RPMI7951 (cell line): ENCODE data around the gene LIPC. TPM values are rescaled to one million over a fixed set of nuclear protein-coding genes. Genes with fewer than 3 reads are reported as not detected.

Source experiments
- DNase-seq: peaks from one replicate; pipeline ENCODE4 v3.0.0-alpha.2; 2012; ENCODE audit warnings: low read depth
- total RNA-seq: library from RNA; depleted of rRNA; stranded (reverse); fragments of >200 nt; shearing (Covaris generic); gene quantifications from 2 replicates; pipeline ENCODE4 v1.2.3, GENCODE V29; 2014

The LIPC gene
- total RNA-seq, 1 experiment from 2014 or later = not detected

DNA sequence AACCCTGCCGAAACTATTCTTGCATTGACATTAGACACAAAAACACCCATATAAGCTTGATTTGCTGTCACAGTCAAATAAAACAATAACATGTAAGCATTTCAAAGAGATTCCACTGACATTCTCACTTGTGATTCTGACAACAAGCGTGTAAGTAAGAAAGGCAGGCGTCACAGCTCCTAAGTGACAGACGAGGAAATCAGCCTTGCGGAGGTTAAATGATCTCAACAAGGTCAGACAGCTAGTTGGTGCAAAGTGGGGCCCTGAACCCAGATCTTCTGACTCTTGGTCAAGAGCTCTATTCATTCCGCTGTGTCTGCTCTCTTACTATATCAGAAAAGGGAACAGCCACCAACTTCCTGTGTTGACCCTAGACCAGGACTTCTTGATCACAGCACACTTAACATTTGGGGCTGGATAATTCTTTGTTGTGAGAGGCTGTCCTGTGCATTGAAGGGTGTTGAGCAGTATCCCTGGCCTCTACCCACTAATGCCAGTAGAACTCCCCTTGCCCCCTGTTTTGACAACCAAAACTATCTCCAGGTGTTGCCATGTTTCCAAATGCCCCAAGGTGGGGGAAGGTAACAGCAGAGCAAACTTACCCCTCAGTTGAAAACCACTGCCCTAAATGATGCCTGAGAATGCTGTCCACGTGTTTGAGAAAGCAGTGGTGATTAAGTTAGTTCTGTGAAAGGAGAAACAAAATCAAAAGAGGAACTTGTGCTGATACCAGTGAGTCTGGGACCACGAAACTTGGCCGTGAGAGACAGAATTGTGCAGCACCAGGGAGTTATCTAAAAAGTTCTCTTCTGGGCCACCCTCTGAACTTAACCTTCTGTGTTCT, 86.1 kb downstream of the LIPC start:
- DNase-seq = no peak

- no peak for DNase-seq
Observed at GRCh38 chr15:58518626-58519025, 86.8 kb downstream of the LIPC start.

GRCh38 chr15:58519516-58519915, 87.7 kb downstream of the LIPC start:
- no peak for DNase-seq

GRCh38 chr15:58520464-58520863, 88.7 kb downstream of the LIPC start:
- no peak for DNase-seq

GRCh38 chr15:58520936-58521292, 89.1 kb downstream of the LIPC start:
- DNase-seq = no peak

DNA sequence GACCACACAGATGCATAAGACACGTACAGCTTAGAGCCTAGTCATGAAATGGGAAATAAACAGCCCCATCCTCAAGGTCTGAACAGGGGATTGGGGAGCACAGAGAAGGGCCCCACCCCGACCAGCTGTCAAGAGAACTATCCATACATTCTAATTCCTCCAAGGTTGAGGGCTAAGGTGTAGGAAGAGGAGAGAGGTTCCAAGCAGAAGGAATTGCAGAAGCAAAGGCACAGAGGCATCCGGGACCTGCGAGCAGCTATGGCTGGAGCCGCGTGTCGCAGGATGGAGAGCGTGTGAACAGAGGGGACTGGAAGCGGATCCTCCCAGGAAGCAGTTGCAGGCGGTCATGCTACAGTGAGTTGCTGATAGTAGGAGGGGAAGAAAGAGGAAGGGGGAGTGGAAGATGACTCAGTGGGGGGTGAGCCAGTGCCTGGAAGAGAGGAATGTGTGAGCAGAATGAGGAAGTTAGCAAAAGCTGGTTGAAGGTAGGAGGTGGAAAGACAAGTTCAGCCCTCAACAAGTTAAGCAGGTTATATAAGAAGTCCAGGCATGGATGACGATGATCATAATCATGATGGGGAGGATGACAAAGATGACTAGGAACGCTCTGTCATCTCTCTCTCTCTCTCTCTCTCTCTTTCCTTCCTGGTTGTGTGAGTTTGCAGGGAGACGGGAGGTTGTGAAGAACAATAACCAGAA, 89.7 kb downstream of the LIPC start:
- DNase-seq = peak; percentile 49

DNA sequence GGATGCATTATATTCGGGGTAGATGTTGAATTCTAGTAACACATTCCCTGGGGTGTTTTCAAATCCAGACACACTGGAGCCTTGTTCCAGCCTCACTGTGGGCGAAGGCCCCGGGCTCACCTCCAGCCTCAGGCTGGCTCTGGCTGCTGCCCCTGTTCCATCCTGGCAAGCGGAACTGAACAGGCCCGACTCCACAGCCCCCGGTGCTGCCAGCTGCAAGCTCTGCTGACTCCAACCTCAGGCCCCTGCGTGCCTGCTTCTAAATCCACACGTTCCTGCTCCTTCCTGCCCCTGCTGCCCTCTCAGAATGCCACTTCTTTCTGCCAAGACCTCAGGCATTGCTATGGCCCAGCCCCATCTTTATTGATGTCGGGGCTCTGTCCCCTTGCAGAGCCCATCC, 90.6 kb downstream of the LIPC start:
- DNase-seq = peak; percentile 59

DNA sequence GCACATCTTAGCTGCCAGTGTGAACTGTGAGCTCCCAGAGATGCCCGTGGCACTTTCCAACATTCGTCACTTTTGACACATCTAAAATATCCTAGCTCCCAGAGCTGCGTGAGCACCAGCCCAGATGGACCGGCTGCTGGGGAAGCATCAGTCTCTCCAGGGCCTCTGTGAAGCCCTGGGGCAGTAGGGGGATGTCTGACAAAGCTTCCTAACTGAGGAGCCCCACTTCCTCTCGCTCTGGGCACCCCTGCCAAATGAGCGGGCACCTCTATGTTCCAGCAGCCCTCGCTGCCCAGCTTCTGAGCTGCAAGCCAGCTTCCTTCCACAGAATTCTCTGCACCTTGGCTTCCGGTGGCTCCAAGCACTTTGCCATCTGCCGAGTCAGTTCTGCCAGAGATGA, 91.1 kb downstream of the LIPC start:
- DNase-seq = peak; percentile 62

GRCh38 chr15:58523634-58524033, 91.8 kb downstream of the LIPC start:
- DNase-seq = no peak

GRCh38 chr15:58524247-58524646, 92.5 kb downstream of the LIPC start:
- DNase-seq = no peak

GRCh38 chr15:58525991-58526421, 94.2 kb downstream of the LIPC start:
- DNase-seq = no peak

GRCh38 chr15:58526647-58527192, 94.9 kb downstream of the LIPC start:
- no peak for DNase-seq

GRCh38 chr15:58527573-58528187, 95.9 kb downstream of the LIPC start:
- DNase-seq = no peak

- no peak for DNase-seq
Observed at GRCh38 chr15:58528188-58528870, 96.5 kb downstream of the LIPC start.

DNA sequence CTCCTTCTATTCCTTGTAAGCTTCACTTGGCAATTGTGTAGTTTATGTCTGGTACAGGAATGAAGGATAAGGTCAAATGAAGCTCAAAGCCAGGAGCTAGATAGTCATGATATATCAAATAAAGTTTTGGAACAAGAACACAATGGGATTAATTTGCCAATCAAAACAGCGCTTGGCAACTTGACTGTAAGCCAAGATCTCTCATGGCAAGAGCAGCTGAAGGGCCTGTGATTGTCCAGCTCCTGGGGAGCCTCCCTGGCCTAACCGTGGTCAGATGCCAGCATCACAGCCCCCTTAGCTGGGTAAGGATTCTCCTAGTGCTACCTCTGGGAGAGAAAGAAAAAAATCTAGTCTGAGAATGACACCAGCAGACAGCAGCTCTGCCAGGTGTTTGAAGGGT, 97.2 kb downstream of the LIPC start:
- no peak for DNase-seq

- no peak for DNase-seq
Observed at GRCh38 chr15:58530056-58530590, 98.3 kb downstream of the LIPC start.

GRCh38 chr15:58532126-58532525, 100.3 kb downstream of the LIPC start:
- peak; percentile 69 for DNase-seq

GRCh38 chr15:58534556-58534955, 102.8 kb downstream of the LIPC start:
- DNase-seq = no peak

GRCh38 chr15:58535337-58535736, 103.5 kb downstream of the LIPC start:
- DNase-seq = no peak

DNA sequence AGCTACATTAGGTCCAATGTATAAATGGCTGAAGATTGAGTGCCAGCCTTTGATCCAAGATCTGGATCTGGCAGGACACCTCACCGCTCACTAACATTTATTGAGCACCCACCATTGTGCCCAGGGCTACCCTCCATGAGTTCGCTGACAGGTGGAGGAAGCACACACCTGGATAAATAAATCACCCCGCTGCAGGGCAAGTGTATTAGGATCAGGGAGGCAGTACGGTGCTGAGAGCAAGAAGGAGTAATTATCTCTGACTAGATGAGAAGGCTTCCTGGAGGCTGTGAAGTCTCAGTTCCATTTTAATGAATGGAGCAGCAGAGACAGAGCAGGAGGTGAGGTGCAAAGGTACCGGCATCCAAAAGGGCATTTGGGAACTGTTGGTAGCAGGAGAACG, 104.1 kb downstream of the LIPC start:
- no peak for DNase-seq

GRCh38 chr15:58536414-58536813, 104.6 kb downstream of the LIPC start:
- DNase-seq = no peak

GRCh38 chr15:58537033-58537432, 105.2 kb downstream of the LIPC start:
- no peak for DNase-seq
